GM21786 (cell line): ENCODE data around the gene WDPCP.
"Not testable (repeated sequence)": the region's sequence is repeated elsewhere in the genome, so short reads cannot be mapped to it uniquely, and the experiment has no call there.

Source experiments
- ATAC-seq: cut with Tn5 transposase; IDR thresholded peaks from one replicate; pipeline ENCODE4 v1.9.1; 2021; ENCODE audit not compliant: unreplicated experiment

Gene WDPCP

GRCh38 chr2:63268946-63269345 is 319.3 kb downstream of the WDPCP start:
- ATAC-seq: no peak

GRCh38 chr2:63261137-63261621 is 327.1 kb downstream of the WDPCP start:
- no peak for ATAC-seq

DNA sequence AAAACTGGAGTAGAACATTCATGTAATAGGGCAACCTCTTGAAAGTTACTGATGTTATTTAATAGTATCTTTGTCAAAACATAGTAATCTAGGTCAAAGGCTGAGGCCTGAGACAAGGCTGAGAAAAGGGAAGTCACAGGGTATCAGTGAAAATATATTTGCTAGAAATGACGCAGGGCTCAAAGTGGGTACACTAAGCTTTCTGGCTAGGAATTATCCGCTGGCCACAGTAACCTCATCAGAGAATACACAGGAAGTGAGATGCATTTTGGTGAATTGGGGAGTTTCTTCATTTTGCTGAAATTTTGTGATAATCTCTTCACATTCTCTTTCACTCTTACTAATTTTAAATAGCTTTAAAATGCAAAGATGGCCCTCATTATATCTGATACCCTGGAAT is 330.8 kb downstream of the WDPCP start:
- no peak for ATAC-seq

- no peak for ATAC-seq
Observed at GRCh38 chr2:63249161-63249560, 339.1 kb downstream of the WDPCP start.

GRCh38 chr2:63242747-63243146 is 345.5 kb downstream of the WDPCP start:
- no peak for ATAC-seq

DNA sequence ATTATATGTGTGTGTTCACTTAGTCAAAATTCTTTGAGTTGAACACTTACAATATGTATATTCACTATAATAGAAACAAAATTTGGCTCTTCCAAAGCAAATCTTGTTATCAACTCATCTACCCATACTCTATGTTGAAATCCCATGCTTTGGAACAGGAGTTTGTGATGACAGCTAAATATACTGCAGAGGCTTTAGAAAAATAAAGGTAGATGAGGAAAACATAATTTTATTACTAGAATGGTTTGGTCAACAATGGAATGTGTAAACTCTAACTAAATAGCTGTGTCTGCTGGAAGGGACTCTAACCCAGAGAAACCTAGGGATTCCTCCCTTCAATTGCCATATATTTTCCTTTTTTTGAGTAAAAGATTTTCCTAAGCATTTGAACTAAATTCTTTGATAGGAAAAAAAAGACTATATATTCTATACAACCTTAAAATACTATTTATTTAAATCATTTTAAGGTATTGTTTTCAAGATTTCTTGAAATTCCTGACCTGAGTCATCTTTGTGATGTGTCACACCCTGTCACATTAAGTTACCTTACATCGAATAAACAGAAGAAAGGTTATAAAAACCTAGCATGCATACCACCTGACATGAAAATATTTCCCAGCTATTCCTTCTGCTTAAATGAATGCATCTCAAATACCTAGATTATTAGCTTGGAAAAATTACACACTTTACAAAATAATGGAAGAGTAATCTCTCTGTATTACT is 362.2 kb downstream of the WDPCP start:
- ATAC-seq: no peak

DNA sequence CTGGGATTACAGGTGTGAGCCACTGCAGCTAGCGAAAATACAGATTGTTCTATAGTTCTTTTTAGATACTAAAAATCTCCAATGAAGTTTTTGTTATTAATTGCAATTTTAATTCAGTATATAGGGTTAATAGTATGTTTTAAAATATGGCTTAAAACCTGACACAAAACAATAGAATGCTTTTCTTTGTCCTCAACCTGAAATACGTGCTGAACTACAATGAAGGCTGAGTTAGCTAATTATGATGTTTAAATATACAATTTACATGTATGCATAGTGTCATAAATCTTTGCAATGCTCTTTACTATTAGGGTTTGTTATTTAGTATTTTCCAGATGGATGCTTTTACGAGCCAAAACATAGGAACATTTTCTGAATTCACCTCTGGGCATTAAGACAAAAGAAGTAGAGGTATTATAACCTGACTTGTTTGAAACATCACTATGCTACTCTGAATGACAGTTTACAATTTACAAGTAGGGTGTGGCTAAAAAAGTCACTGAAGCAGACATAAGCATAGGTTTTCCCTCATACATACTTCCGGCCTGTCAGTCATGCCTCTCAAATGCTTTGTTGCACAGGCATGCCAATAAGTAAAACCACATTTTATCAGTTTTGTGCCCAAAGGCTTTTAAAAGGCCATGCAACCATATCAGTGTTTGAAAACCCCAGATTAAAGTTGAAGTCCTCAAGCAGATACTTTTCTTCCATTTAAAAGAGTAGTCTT is 369.3 kb downstream of the WDPCP start:
- ATAC-seq: no peak

- ATAC-seq: no peak
Observed at GRCh38 chr2:63195310-63195709, 393.0 kb downstream of the WDPCP start.

DNA sequence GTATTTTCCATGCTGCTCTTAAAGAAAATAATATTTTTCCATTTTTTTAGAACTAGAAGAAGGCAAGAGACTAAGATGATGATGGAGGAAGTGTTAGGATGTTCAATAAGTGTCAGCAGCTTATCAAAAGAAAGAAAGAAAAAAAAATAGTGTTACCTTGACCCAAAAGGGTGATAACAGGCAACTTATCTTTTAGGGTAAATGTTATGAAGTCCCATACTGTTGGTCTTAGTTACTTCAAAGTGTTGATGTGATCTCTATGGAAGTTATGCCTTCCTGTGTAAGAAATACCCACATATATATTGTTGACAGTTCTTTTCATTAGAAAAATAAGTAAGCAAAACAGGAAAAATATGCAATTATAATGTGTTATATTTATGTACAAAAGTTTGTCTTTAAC is 394.1 kb downstream of the WDPCP start:
- no peak for ATAC-seq

- no peak for ATAC-seq
Observed at GRCh38 chr2:63192889-63193774, 395.1 kb downstream of the WDPCP start.

DNA sequence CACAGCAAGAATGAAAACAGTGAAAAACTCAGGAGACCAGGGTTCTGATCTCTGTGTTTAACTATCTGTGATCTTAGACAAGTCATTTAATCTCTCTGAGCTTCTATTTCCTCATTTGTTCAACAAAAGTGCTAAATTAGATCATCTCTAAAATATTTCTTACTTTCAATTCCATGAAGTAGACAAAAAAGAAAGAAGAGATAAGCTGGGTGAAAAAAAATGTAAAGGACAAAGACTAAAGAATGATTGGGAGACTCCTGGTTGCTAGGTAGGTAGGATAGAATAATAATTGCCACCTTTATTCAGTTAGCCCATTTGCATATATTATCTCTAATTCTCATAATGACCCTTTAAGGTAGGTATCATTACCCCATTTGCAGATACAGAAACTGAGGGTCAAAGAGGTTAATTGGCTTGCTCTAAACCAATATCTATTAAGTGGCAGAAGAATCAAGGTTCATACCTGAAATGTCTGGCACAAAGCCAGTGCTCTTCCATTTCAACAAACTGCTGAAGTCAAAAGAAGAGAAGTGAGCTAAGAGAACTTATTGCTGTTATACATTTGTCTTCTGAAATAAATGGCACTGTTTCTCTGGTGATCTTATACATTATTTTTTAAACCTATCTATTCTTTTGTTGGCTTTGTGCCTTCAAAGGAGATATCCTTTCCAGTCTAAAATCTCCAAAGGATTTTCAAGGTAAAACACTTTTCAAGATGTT is 395.9 kb downstream of the WDPCP start:
- no peak for ATAC-seq

- peak; percentile 78 for ATAC-seq
Observed at GRCh38 chr2:63189026-63189425, 399.3 kb downstream of the WDPCP start.

- ATAC-seq: no peak
Observed at GRCh38 chr2:63186331-63186730, 401.9 kb downstream of the WDPCP start.

DNA sequence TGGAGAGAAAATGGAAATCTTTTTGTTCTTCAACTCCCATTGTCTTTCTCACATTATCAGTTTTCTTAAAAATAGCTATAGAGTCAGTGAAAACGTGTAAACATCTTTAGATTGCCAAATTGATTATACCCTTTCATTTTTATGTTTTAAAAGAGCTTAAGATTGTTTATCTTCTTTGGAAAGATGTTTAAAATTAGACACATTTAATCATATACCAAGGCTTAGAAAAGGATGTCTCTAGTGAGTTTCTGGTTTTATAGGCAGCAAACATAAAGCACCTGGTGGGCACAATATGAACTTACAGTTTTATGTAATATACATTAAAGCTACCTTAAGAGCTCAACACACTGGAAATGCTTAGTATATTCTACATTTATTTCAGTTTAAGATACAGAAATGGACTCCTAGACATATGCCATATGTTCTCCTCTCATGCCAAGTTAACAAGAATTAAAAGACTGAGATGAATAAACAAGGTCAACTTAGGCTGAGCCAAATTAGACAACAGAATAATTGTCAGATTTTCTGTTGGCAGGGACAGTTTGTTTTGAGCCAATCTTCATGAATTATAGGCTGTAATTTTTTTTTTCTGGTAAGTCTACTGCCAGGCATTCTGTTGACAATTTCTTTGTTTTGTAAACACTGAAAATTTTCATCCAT is 425.0 kb downstream of the WDPCP start:
- no peak for ATAC-seq

GRCh38 chr2:63159262-63159661 is 429.0 kb downstream of the WDPCP start:
- no peak for ATAC-seq

DNA sequence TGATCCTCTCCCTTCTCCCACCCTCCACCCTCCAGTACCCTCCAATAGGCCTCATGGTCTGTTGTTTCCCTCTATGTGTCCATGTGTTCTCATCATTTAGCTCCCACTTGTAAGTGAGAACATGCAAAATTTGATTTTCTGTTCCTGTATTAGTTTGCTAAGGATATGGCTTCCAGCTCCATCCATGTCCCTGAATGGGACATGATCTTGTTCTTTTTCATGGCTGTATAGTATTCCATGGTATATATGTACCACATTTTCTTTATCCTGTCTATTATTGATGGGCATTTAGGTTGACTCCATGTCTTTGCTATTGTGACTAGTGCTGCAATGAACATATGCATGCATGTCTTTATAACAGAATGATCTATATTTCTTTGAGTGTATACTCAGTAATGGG is 451.6 kb downstream of the WDPCP start:
- not testable (repeated sequence) for ATAC-seq

DNA sequence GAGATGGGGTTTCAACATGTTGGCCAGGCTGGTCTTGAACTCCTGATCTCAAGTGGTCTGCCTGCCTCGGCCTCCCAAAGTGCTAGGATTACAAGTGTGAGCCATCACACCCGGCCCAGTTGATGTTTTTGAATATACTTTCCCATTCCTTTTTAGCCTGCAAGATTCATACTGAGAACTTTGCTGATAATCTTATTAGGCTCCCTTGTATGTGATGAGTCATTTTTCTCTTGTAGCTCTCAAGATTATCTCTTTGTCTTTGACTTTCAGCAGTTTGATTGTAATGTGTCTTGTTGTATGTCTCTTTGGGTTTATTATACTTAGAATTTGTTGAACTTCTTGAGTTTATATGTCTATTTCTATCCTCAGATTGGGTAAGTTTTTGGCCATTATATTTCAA is 456.3 kb downstream of the WDPCP start:
- no peak for ATAC-seq

- no peak for ATAC-seq
Observed at GRCh38 chr2:63131196-63131595, 457.1 kb downstream of the WDPCP start.

DNA sequence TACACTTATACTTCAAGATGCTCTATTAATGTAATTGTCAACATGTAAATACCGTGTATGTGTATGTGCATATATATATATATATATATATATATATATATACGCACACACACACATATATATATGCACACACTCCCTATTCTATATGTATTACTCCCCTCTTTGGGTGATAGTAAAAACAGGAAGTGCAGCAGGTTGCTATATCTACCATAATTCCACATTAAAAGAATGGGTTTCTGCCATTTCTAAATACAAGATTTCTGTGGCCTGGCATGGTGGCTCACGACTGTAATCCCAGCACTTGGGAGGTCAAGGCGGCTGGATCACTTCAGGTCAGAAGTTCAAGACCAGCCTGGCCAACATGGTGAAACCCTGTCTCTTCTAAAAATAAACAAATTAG is 460.7 kb downstream of the WDPCP start:
- no peak for ATAC-seq

- ATAC-seq: peak; percentile 86
Observed at GRCh38 chr2:63124850-63125249, 463.4 kb downstream of the WDPCP start.
